Loucy (cell line): ENCODE results near the gene FDPS.

Experiments
- H2AFZ ChIP-seq: fragments of 200-600 bp; sonication (generic); 2 replicates; pipeline ENCODE4 v1.6.0; 2016; ENCODE audit warnings: antibody characterized with exemption, mild to moderate bottlenecking, low read length, moderate library complexity
- H3F3A ChIP-seq: fragments of 200-600 bp; 2 replicates; pipeline ENCODE4 v1.6.0; 2016; ENCODE audit warnings: antibody characterized with exemption, low read depth, mild to moderate bottlenecking
- H3K27me3 ChIP-seq: fragments of 200-600 bp; sonication (generic); 2 replicates; pipeline ENCODE4 v1.6.1; 2014; ENCODE audit warnings: low read length, mild to moderate bottlenecking; ENCODE audit not compliant: insufficient read depth, poor library complexity, severe bottlenecking
- H3K36me3 ChIP-seq: fragments of 200-600 bp; sonication (generic); 2 replicates; pipeline ENCODE4 v1.6.1; 2016; ENCODE audit warnings: low read length; ENCODE audit not compliant: insufficient read depth
- H3K4me1 ChIP-seq: fragments of 200-600 bp; sonication (generic); 2 replicates; pipeline ENCODE4 v1.5.1; 2014; ENCODE audit warnings: low read length, mild to moderate bottlenecking; ENCODE audit not compliant: insufficient read depth, poor library complexity, severe bottlenecking
- H3K4me2 ChIP-seq: fragments of 200-600 bp; sonication (generic); 2 replicates; pipeline ENCODE4 v1.6.0; 2014; ENCODE audit warnings: antibody characterized with exemption, low read length, low read depth, mild to moderate bottlenecking; ENCODE audit not compliant: poor library complexity, severe bottlenecking
- H3K4me3 ChIP-seq: fragments of 200-600 bp; sonication (generic); 2 replicates; pipeline ENCODE4 v1.5.1; 2014; ENCODE audit warnings: low read length, mild to moderate bottlenecking, mixed read lengths; ENCODE audit not compliant: poor library complexity, severe bottlenecking
- H3K79me2 ChIP-seq: fragments of 200-600 bp; sonication (generic); 2 replicates; pipeline ENCODE4 v1.6.1; 2014; ENCODE audit warnings: low read length; ENCODE audit not compliant: insufficient read depth
- H3K9ac ChIP-seq: fragments of 200-600 bp; sonication (generic); 2 replicates; pipeline ENCODE4 v1.6.0; 2014; ENCODE audit warnings: mild to moderate bottlenecking, low read depth, low read length, moderate library complexity; ENCODE audit not compliant: poor library complexity, severe bottlenecking
- H3K9me2 ChIP-seq: fragments of 200-600 bp; sonication (generic); replicated peaks from 2 replicates; pipeline ENCODE4 v1.6.1; 2016; ENCODE audit warnings: low read depth, low read length, mixed read lengths
- H3K9me3 ChIP-seq: fragments of 200-600 bp; sonication (generic); 2 replicates; pipeline ENCODE4 v1.6.1; 2014; ENCODE audit warnings: mild to moderate bottlenecking, antibody characterized with exemption, low read length, low read depth; ENCODE audit not compliant: insufficient read depth
- H4K20me1 ChIP-seq: fragments of 200-600 bp; sonication (generic); 2 replicates; pipeline ENCODE4 v1.6.0; 2014; ENCODE audit warnings: antibody characterized with exemption, low read length, mild to moderate bottlenecking; ENCODE audit not compliant: insufficient read depth, poor library complexity, severe bottlenecking
- CTCF ChIP-seq: fragments of 200-600 bp; sonication (generic); conservative IDR thresholded peaks from 2 replicates; pipeline ENCODE4 v1.5.1; 2014; ENCODE audit warnings: mild to moderate bottlenecking, antibody characterized with exemption, low read length
- EZH2phosphoT487 ChIP-seq: fragments of 200-600 bp; IDR thresholded peaks from 2 replicates; pipeline ENCODE4 v1.6.1; 2018; ENCODE audit warnings: antibody characterized with exemption, mild to moderate bottlenecking, moderate library complexity, borderline replicate concordance

The FDPS gene

GRCh38 chr1:155322571-155322952 is 13.9 kb downstream of the FDPS start:
- TF ChIP-seq EZH2phosphoT487 (no peak), CTCF (no peak)
- Histone ChIP-seq H3K9me3 (no peaks in the 10 kb centered on the region), H4K20me1 (peaks cover 17% of the 10 kb centered on the region), H3K4me3 (peak overlapping the region; percentile 92), H3K9me2 (no peaks in the 10 kb centered on the region), H3K4me2 (peak overlapping the region; percentile 79), H3F3A (0 out of 2 replicates have a peak, but pooled peaks cover 6% of the 10 kb centered on the region), H3K9ac (peak overlapping the region; percentile 86), H3K79me2 (peaks cover 10% of the 10 kb centered on the region), H3K36me3 (peaks cover 38% of the 10 kb centered on the region; the same call in 1 of the 2 replicates), H3K4me1 (peaks cover 26% of the 10 kb centered on the region), H2AFZ (no peak overlapping the region), H3K27me3 (no peaks in the 10 kb centered on the region)

GRCh38 chr1:155322953-155323728 is 14.5 kb downstream of the FDPS start:
- H3K27me3 ChIP-seq: no peaks in the 10 kb centered on the region
- peaks cover 17% of the 10 kb centered on the region for H4K20me1 ChIP-seq
- H3K9ac ChIP-seq: peak overlapping the region; percentile 86
- H3K36me3 ChIP-seq: peaks cover 33% of the 10 kb centered on the region; the same call in 1 of the 2 replicates
- 0 out of 2 replicates have a peak, but pooled peaks cover 6% of the 10 kb centered on the region for H3F3A ChIP-seq
- H3K9me2 ChIP-seq: no peaks in the 10 kb centered on the region
- peak; percentile 73 for TF ChIP-seq CTCF
- no peak for TF ChIP-seq EZH2phosphoT487
- peak overlapping the region; percentile 79 for H3K4me2 ChIP-seq
- peaks cover 10% of the 10 kb centered on the region for H3K79me2 ChIP-seq
- peak overlapping the region; percentile 72 for H2AFZ ChIP-seq
- H3K4me3 ChIP-seq: peak overlapping the region; percentile 92
- peaks cover 26% of the 10 kb centered on the region for H3K4me1 ChIP-seq
- no peaks in the 10 kb centered on the region for H3K9me3 ChIP-seq

- Histone ChIP-seq H3F3A (0 out of 2 replicates have a peak, but pooled peaks cover 6% of the 10 kb centered on the region), H3K9ac (peak overlapping the region; percentile 86), H3K36me3 (peaks cover 28% of the 10 kb centered on the region; the same call in 1 of the 2 replicates), H3K4me1 (peaks cover 26% of the 10 kb centered on the region), H3K4me3 (peak overlapping the region; percentile 92), H3K9me2 (no peaks in the 10 kb centered on the region), H3K9me3 (no peaks in the 10 kb centered on the region), H3K27me3 (no peaks in the 10 kb centered on the region), H3K4me2 (peak overlapping the region; percentile 79), H2AFZ (peak overlapping the region; percentile 84), H3K79me2 (peaks cover 10% of the 10 kb centered on the region), H4K20me1 (peaks cover 13% of the 10 kb centered on the region)
- TF ChIP-seq CTCF (no peak), EZH2phosphoT487 (no peak)
These were observed 15.0 kb downstream of the FDPS start for GRCh38 chr1:155323729-155324036.
